Breast epithelium (tissue), 3 donors: Measurements from ENCODE around the gene TNFRSF18.

Experiments
- POLR2A ChIP-seq: fragments of 450-650 bp; IDR thresholded peaks from one replicate; pipeline ENCODE4 v1.6.1; 2016; ENCODE audit warnings: antibody characterized with exemption, mild to moderate bottlenecking, moderate library complexity
- TF ChIP-seq, protein P1 (sequence below), 3 donors: fragments of 450-650 bp; IDR thresholded peaks; one replicate each; pipeline ENCODE4 v1.5.1; 2016 to 2017; ENCODE audit warnings: antibody characterized with exemption in 3 of 3, mild to moderate bottlenecking in 3 of 3, moderate library complexity in 3 of 3

DNA sequence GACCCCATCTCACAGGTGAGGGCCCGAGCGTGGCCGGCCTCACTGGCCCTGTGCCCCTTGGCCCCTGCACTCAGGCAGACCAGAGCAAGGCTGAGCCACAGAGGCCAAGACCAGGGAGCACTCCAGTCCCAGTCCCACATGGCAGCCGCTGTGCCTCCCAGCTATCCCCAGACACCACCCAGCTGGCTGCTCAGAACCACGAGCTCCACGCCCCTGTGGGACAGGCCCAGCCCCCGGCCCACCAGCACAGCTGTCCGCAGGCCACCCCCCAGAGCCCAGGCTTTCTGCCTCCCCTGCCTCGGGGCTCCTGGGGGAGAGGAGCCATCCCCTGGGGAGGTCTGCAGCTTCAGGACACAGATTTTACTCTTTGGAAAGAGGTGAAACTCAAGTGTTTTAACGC is 49.2 kb upstream of the TNFRSF18 start:
- no peak for TF ChIP-seq POLR2A
- TF ChIP-seq, protein P1, sequence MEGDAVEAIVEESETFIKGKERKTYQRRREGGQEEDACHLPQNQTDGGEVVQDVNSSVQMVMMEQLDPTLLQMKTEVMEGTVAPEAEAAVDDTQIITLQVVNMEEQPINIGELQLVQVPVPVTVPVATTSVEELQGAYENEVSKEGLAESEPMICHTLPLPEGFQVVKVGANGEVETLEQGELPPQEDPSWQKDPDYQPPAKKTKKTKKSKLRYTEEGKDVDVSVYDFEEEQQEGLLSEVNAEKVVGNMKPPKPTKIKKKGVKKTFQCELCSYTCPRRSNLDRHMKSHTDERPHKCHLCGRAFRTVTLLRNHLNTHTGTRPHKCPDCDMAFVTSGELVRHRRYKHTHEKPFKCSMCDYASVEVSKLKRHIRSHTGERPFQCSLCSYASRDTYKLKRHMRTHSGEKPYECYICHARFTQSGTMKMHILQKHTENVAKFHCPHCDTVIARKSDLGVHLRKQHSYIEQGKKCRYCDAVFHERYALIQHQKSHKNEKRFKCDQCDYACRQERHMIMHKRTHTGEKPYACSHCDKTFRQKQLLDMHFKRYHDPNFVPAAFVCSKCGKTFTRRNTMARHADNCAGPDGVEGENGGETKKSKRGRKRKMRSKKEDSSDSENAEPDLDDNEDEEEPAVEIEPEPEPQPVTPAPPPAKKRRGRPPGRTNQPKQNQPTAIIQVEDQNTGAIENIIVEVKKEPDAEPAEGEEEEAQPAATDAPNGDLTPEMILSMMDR (IDR thresholded peaks at IDR 0.05), result no peak
